Activated CD4-positive, alpha-beta T cell treated with anti-CD3 and anti-CD28 coated beads, Interleukin-2, Interleukin-4, amounts not matched to agents 100 ng/mL and 50 ng/mL, durations not matched to agents 16 hours and 8 hours (primary cell): Measurements from ENCODE around the gene OGT.
"Not testable (repeated sequence)": the region's sequence is repeated elsewhere in the genome, so short reads cannot be mapped to it uniquely, and the experiment has no call there.

Source experiments
- DNase-seq: peaks from one replicate; pipeline ENCODE4 v3.0.0-alpha.2; 2020; ENCODE audit warnings: low spot score

OGT gene

GRCh38 chrX:71540801-71541200 lies 7.9 kb downstream of the OGT start:
- no peak for DNase-seq

DNA sequence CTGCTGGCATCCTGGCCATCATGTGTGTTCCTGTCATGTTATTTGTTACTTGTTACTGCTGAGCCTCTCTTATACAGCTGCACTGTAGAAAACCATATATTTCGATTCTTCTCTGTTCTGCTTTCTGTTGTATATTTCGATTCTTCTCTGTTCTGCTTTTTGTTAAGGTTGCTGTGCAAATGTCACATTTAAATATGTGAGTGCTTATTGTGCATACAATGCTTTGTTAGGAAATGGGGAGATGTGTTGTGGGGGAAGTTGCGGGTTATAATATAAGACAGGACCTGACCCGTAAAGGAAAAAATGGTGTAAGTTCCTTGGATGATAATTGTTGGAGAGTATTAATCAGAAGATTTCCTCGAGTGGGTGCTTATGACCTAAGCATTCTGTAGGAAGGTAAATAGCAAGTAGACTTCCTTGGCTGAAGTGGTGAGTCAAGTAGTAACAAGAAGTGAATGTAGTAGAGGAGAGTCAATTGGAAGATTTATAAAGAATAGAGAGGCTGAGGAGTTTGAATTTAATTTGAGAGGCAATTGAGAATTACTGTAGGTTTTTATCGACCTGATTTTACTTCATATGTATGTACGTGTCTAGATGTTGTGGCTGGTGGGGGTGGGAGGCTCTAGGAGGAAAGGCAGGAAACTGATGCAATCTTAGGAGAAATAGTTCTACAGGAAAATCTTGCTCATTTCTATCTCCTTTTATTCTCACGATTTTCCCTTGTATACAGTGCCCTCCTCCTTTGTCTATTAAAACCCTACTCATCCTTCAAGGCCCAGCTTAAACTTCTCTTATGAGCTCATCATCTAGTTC lies 8.5 kb downstream of the OGT start:
- DNase-seq: no peak

- DNase-seq: no peak
Measured at GRCh38 chrX:71542411-71542810, 9.5 kb downstream of the OGT start.

DNA sequence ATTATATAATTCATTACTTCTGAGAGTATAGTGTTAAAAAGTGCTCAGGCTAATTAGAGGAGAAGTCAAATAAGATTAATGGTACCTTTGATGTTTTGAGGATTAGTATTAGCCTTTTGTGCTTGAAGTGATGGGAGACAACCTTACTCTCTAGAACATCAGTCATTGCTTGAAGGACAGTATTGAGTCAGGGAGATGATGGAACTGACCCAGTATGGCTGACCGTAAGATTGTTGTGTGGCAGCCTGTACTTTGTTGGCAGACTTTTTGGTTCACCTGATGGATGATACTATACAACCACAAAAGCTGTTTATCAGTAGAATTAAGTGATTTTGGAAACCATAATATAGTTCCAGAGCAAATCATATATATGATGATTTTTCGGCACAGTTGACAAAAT lies 9.9 kb downstream of the OGT start:
- no peak for DNase-seq

- no peak for DNase-seq
Measured at GRCh38 chrX:71543316-71543715, 10.4 kb downstream of the OGT start.

- no peak for DNase-seq
Measured at GRCh38 chrX:71545364-71545763, 12.5 kb downstream of the OGT start.

GRCh38 chrX:71546879-71547278 lies 14.0 kb downstream of the OGT start:
- DNase-seq: no peak

- no peak for DNase-seq
Measured at GRCh38 chrX:71547339-71547738, 14.4 kb downstream of the OGT start.

- DNase-seq: no peak
Measured at GRCh38 chrX:71549986-71550385, 17.1 kb downstream of the OGT start.

- DNase-seq: no peak
Measured at GRCh38 chrX:71550578-71550977, 17.7 kb downstream of the OGT start.

DNA sequence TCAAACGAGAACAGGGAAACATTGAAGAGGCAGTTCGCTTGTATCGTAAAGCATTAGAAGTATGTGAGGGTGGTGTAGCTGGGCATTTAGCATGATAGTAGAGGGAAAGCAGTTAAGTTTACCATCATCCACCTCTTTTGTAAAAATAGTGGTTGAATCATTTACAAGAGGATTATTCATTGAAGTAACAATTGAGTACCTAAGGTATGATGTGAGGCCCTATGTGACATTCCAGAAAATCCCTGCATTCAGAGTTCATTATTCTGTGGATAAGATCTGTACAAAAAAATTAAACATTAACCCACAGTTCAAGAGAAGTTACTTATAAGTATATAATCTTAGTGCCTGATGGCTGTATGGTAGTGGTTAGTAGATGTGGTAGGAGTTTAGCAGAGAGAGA lies 23.1 kb downstream of the OGT start:
- DNase-seq: no peak

- DNase-seq: no peak
Measured at GRCh38 chrX:71558920-71559319, 26.0 kb downstream of the OGT start.

- not testable (repeated sequence) for DNase-seq
Measured at GRCh38 chrX:71559773-71560172, 26.9 kb downstream of the OGT start.

- no peak for DNase-seq
Measured at GRCh38 chrX:71563921-71564320, 31.0 kb downstream of the OGT start.

DNA sequence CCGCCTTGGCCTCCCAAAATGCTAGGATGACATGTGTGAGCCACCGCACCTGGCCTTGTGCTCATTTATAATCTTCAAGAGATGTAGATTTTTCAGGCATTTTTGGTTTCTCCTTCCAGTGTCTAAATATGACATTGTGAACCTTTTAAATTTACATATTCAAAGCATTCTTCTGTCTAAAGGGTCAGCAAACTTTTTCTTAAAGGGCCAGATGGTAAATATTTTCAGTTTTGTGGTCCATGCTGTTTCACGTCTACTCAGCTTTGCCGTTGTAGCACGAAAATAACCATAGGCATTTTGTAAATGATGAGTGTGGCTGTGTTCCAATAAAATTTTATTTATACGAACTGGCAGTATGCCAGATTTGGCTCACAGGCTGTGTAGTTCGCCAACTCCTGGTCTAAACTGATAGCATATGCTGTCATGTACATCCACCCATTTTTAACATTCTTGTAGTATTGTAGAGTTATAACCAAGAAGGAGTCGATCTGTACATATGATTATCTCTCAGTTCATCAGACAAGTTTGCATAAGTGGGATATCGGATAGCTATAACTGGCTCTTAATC lies 32.7 kb downstream of the OGT start:
- no peak for DNase-seq

GRCh38 chrX:71571390-71571789 lies 38.5 kb downstream of the OGT start:
- DNase-seq: not testable (repeated sequence)

DNA sequence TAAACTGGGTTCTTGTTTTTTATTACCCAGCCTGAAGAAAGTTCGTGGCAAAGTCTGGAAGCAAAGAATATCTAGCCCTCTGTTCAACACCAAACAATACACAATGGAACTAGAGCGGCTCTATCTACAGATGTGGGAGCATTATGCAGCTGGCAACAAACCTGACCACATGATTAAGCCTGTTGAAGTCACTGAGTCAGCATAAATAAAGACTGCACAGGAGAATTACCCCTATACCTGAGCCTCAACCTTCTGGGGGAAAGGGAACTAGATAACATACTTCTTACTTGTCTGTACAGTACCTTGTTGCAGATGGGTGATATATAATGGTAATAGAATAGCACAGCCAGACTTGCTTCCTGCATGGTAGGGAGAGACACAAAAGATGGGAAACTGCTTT lies 40.7 kb downstream of the OGT start:
- no peak for DNase-seq

- DNase-seq: no peak
Measured at GRCh38 chrX:71577682-71578081, 44.8 kb downstream of the OGT start.

DNA sequence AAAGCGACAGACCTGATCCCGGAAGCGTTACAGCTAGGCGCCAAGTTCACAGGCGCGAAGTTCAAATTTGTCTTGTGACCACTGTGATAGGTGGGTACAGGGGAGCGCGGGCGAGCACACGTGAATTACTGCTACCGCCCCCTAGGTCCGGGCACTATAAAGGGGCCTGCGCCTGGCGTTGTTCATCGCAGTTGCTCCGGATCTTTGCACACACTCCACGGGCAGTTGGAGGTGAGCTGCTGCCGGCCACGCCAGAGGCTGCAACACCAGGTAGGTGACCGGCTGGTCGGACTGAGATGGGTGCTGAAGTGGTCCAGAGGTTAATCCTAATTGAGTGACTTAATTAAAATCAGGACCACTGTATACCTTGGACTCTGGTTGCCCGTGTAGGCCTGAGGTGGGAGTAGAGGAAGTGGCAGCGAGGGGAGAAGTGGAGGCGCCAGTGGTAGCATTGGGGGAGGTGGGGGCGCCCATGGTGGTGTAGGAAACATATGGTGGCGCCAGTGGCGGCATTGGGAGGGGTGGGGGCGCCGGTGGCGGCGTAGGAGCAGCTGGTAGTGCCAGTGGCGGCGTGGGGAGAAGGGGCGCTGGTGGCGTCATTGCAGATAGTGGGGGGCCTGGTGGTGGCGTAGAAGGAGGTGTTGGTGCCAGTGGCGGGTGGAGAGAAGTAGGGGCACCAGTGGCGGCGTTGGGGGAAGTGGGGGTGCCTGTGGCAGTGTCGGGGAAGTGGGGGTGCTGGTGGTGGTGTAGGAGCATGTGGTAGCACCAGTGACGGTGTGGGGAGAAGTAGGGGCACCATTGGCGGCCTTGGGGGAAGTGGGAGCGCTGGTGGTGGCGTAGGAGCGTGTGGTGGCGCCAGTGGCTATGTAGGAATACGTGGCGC lies 45.6 kb downstream of the OGT start, which contains the start of gene GCNA:
TSS of gene GCNA (plus strand) at position 185 of the 883 bp plus-strand sequence. CDS start 2,385 bp downstream, outside the sequence.
- no peak for DNase-seq

GRCh38 chrX:71579136-71579989 lies 46.5 kb downstream of the OGT start:
- DNase-seq: no peak

- DNase-seq: no peak
Measured at GRCh38 chrX:71579990-71580380, 47.1 kb downstream of the OGT start.

DNA sequence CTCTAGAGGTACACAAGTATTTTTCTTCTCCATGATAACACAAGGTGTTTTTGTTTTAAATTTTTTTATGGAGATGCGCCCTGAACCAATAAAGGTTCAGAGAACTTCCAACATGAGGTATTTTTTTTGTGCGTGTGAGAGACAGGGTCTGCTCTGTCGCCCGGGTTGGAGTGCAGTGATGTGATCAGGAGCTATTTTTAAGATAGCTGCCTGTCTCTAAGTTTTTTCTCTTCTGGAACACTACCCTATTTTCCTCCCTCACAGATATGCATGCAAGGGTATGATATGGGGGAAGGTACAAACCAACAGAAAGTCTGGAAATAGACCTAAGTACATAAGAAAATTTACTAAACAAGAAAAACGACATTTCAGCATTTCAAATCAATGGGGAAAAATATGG lies 48.3 kb downstream of the OGT start:
- no peak for DNase-seq
